Measurements from ENCODE around the gene LRCH3.
"Not testable (repeated sequence)": the region's sequence is repeated elsewhere in the genome, so short reads cannot be mapped to it uniquely, and the experiment has no call there.

Gene LRCH3

GRCh38 chr3:197889204-197889930, 98.3 kb downstream of the LRCH3 start:
- no peak for DNase-seq

DNA sequence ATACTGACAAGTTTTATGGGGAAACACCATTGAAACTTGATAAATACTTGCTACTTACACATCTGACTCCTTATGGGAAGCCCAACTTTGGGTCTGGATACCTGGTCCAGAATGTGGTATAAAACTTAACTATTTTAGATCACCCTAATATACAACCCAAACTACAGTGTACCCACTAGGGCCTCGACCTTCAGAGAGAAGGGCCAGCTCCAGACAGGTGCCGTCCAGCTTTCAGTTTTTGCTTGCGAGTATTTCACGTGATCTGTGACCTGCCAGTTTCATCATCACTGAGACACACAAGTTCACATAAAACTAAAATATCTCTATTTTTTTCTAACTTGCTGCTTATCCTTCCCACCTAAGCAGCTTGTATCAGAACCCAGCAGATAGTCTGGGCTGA, 99.6 kb downstream of the LRCH3 start:
- DNase-seq, result no peak

DNA sequence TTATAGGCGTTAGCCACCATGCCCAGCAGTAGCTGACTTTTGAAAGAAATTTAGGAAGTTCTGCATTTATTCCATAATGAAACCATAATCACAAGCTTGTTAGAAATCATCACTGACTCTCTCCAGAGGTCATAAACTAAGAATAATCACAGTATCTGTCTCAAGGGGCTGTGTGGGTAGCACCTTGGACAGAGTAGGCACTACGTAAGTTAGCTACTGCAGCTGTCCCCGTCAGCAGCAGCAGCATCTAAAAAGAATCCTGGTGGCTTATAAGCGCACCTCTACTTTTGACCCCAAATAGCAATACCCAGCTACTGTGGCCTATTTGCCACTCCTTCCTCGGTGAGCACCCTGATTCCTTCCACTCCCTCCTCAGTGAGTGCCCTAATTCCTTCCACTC, 101.1 kb downstream of the LRCH3 start:
- DNase-seq, result no peak

- no peak for DNase-seq
Observed at GRCh38 chr3:197896421-197896820, 105.4 kb downstream of the LRCH3 start.

DNA sequence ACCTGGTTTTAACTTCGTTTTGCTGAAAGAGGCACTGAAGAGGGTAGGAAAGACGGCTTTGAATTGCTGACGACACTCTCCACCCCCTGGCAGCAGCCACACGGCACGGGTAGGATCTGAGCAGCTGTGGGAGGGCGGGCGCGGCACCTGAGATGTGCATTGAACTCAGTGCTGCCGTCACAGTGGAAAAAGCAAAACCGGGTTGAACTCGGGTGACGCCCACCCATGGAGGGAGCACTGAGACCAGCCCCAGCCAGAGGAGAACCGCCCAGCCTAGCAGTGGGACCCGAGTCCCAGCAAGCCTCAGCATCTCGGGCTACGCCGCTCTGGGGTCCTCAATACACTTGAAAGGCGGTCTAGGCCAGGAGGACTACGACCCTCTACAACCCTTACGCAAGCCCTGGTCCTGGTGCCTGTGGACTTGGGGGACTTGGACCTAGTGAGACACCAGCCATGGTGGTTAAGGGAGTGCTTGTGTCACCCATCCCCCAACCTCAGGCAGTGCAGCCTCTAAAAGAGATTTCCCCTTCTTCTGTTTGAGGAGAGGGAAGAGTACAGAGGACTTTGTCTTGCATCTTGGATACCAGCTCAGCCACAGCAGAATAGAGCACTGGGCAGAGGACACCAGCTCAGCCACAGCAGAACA, 108.9 kb downstream of the LRCH3 start:
- no peak for DNase-seq

- DNase-seq, result no peak
Observed at GRCh38 chr3:197901626-197902025, 110.6 kb downstream of the LRCH3 start.

DNA sequence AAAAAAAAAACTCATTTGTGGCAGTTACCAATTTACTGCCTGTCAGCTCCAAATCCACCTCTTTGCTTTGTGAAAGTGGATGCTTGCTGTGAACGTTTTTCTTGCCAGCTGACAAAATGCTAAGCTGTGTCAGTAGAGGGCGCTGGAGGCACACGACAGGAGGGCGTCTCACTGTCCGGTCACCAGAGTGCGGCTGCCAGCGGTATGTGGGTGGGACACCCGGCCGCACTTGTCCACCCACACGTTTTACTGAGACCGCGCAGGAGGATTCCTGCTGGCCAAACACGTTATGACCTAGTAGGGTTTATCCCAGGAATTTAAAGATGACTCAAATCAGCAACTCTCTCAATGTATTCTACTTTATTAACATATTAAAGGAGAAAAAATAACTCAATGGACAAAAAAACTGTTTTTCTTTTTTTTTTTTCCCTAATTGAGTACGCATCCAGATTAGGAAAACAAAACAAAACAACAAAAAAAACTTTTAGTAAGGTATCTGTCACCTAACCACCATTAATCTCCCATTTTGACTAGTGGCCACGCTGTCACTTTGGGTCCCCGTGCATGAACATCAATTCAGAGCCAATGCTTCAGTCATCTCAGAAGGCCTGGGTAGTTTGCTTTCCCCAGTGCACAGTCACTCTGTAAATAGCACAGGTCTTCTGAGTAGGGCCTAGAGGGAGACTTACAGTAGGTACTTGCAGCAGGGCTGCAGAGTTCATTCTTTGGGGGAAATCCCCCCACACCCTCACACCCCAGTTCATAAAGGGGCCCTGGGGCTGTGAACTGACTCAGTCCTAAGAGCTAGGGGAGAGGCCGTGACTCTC, 115.2 kb downstream of the LRCH3 start:
- DNase-seq, result peak; percentile 53

- no peak for DNase-seq
Observed at GRCh38 chr3:197906850-197907187, 115.8 kb downstream of the LRCH3 start.

- DNase-seq, result no peak
Observed at GRCh38 chr3:197907196-197907595, 116.1 kb downstream of the LRCH3 start.

GRCh38 chr3:197908550-197908949, 117.5 kb downstream of the LRCH3 start:
- DNase-seq, result not testable (repeated sequence)

DNA sequence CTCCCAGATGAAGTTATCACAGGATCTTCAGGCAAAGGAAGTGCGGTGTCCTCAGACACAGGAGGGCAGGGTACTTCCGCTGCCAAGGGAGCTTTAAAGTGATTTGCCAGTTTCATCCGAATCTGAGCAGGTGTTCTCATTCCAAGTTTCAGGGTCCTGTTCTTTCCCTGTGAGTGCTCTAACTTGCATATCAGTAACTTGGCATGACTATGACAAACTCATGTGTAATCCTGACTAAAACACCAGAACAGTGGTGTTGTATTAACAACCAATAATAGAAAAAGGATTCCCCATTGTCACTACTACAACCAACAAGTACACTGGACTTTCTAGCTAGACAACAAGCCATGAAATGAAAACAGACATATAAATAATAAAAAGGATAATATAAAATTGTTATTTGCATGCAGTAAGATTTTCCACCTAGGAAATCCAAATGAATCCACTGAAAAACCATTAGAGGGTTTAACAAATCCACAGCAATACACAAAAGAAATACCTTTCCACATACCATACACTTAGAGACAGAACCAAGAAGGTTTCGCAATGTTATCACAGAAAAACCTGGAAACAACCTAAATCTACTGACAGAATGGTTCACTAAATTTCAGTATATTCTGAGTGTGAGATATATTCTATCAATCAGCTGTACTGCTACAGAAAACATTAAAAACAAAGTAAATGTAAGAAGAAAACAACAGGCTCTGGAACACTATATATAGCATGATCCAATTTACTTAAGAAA, 118.1 kb downstream of the LRCH3 start:
- no peak for DNase-seq

DNA sequence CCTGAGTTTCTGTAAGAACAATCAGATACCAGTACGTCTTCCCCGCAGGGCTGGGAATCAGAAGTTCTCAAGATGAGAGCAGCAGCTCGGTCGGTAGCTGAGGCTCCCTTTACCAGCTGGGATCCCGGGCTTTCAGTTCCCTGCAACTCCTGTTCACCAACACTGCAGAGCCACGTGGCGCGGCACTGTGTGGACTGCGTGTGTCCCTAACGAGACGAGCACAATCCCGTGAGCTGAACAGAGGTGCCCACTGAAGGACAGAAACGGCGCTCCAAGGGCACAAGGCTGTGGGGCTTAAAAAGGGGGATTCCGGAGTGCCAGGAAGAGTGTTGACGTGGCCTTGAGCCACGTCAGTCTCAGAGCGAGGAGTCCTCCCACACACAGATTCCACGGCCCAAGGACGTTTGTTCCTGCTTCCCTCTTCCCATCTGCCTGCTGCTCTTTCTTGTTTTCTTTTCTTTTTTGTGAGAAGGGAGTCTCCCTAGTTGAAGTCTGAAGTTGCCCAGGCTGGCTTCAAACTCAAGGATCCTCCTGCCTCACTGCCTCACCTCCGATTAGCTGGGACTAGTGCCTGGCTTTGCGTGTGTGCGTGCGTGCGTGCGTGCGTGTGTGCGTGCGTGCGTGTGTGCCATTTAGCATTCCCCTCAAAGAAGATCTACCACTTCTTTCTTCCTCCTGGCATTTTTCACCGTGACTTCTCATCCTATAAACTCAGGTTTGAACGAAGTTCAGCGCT, 121.9 kb downstream of the LRCH3 start:
- no peak for DNase-seq

DNA sequence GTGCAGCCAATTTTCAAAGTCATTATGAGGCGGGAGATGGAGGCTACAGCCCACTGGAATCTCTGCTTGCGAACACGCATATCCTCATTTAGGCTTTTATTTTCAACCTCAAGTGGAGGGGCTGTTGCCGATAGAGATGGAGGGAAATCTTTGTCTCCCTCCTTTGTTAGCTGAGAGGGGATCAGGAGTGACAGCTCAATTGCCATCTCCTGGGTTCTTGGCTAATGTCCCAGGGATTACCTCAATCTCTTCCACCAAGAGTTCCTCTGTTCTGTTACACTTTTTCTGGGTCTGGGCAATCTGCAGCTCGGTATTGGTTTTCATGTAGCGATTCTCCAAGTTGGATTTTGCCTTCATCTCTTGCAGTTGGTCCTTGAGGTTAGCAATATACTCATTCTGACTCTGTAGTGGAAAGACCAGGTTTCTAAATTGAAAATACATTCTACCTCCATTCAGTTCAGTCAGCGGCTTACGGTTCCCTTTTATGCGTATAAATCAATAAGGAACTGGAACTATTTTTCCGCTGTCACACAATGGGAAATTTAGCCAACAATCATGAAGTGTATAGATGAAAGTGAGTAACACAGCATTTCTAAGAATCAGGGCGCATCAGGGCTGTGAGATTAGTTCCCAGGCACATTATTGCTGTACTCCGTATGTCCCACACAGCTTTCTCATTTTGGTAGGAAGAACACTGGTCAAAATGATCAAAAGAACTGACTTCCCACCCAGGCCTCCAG, 122.8 kb downstream of the LRCH3 start:
- no peak for DNase-seq

DNA sequence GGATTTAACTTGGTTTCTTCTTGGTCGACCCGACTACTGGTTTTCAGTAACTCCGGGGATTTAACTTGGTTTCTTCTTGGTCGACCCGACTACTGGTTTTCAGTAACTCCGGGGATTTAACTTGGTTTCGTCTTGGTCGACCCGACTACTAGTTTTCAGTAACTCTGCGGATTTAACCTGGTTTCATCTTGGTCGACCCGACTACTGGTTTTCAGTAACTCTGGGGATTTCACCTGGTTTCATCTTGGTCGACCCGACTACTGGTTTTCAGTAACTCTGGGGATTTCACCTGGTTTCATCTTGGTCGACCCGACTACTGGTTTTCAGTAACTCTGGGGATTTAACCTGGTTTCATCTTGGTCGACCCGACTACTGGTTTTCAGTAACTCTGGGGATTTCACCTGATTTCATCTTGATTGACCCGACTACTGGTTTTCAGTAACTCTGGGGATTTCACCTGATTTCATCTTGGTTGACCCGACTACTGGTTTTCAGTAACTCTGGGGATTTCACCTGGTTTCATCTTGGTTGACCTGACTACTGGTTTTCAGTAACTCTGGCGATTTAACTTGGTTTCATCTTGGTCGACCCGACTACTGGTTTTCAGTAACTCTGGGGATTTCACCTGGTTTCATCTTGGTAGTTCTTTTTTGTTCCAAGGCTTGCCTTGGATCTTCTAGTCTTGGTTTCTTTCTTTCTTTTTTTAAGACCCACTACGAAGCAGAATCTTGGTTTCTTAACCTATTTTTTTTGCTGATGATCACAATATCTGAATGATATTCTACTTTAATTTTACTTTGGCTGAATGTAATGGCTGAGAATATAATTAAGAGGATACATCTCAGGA, 130.6 kb downstream of the LRCH3 start:
- DNase-seq, result not testable (repeated sequence)

DNA sequence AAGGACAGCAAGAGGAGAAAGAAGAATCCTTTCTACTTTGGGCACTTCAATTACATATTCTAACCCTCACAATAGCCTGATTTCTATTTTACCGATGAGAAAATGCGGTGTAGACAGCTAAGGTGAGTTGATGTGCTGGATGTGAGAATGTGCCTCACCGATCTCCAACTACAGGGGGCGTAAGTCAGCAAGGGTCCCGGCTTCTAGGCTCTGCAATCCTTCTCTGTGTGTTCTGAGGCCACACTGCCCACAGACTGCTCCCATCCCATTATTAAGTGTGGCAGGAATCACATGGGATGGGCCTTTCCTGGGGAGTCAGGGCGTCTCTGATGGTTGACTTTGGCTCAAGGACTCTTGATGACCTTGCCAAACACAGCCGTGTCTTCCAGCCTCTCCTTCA, 135.4 kb downstream of the LRCH3 start:
- DNase-seq, result no peak

DNA sequence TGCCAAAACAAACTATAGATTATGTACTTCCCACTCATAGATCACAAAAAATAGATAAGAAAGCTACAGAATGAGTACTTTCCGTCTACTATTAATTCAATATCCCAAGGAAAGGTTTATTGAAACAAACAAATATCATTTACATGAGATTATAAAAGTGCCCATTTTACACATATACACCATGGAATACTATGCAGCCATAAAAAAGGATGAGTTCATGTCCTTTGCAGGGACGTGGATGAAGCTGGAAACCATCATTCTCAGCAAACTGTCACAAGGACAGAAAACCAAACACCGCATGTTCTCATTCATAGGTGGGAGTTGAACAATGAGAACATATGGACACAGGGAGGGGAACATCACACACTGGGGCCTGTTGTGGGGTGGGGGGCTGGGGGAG, 136.5 kb downstream of the LRCH3 start:
- not testable (repeated sequence) for DNase-seq

DNA sequence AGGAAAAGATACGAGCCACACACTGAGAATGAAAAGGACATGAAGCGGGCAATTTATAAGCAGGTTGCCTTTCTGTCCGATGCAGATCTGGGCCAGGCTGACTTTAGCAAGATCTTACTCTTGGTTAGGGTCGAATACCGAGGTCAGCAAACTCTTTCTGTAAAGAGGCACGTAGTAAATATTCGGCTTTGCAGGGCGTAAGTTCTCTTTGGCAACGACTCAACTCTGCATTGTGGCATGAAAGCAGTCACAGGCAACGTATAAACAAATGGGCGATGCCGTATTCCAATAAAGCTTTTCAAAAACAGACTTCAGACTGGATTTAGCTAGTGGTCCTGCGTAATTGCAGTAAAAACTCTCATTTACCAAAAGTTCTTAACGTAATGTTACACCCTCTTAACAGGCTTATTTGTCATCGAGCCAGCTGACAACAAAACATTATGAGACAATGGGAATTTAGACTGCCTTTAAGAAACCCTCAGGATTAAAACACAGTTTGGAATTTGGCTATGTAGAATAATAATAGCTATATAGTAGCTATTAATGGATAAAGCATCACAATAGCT, 145.8 kb downstream of the LRCH3 start:
- no peak for DNase-seq

All from NCI-H345 (cell line).